Erythroblast (primary cell): ENCODE measurements around the gene ZMYM2.

ENCODE experiments used
- GATA1 ChIP-seq: IDR thresholded peaks from 2 replicates; pipeline ENCODE4 v1.6.1; 2011; ENCODE audit warnings: low read depth, mild to moderate bottlenecking, control low read depth, low read length, moderate library complexity
- POLR2A ChIP-seq: IDR thresholded peaks from 2 replicates; pipeline ENCODE4 v1.6.1; 2011; ENCODE audit warnings: mild to moderate bottlenecking, low read length

DNA sequence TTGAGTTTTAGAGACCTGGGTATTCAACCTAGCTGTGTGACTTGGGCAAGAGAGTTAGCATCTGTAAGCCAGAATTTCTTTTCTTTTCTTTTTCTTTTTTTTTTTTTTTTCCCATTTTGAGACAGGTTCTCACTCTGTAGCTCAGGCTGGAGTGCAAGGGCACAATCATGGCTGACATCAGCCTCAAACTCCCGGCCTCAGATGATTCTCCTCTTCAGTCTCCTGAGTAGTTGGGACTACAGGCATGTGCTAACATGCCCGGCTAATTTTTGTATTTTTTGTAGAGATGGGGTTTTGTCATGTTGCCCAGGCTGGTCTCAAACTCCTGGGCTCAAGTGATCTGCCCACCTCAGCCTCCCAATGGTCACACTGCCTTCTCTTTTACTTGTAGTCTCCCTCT is 33.0 kb downstream of the ZMYM2 start:
- TF ChIP-seq POLR2A = no peak
- TF ChIP-seq GATA1 = no peak
